Parathyroid adenoma (tissue), 2 donors: Measurements from ENCODE around the gene MAP3K8.
"Not testable (repeated sequence)": the region's sequence is repeated elsewhere in the genome, so short reads cannot be mapped to it uniquely, and the experiment has no call there.

ENCODE experiments used
- H2AFZ ChIP-seq: fragments of 300-600 bp; sonication (generic); one replicate; pipeline ENCODE4 v1.7.0; 2017; ENCODE audit warnings: antibody characterized with exemption, mild to moderate bottlenecking
- H3K27ac ChIP-seq: fragments of 300-600 bp; sonication (generic); one replicate; pipeline ENCODE4 v1.7.0; 2017
- H3K27me3 ChIP-seq: fragments of 300-600 bp; sonication (generic); one replicate; pipeline ENCODE4 v1.7.0; 2017; ENCODE audit warnings: low read length; ENCODE audit not compliant: control insufficient read depth, insufficient read depth
- H3K36me3 ChIP-seq: fragments of 300-600 bp; sonication (generic); one replicate; pipeline ENCODE4 v1.7.0; 2017; ENCODE audit warnings: low read length; ENCODE audit not compliant: control insufficient read depth, insufficient read depth
- H3K4me1 ChIP-seq: fragments of 300-600 bp; sonication (generic); one replicate; pipeline ENCODE4 v1.7.0; 2017; ENCODE audit warnings: control low read depth
- H3K4me2 ChIP-seq: fragments of 300-600 bp; sonication (generic); one replicate; pipeline ENCODE4 v1.7.0; 2017; ENCODE audit warnings: low read length
- H3K4me3 ChIP-seq: fragments of 300-600 bp; sonication (generic); one replicate; pipeline ENCODE4 v1.7.0; 2017; ENCODE audit warnings: low read depth, low read length
- H3K79me2 ChIP-seq: fragments of 300-600 bp; sonication (generic); one replicate; pipeline ENCODE4 v1.7.0; 2017; ENCODE audit warnings: control low read depth
- H3K9ac ChIP-seq: fragments of 300-600 bp; sonication (generic); one replicate; pipeline ENCODE4 v1.7.0; 2017; ENCODE audit warnings: mild to moderate bottlenecking
- H3K9me3 ChIP-seq: fragments of 300-600 bp; sonication (generic); one replicate; pipeline ENCODE4 v1.7.0; 2017; ENCODE audit warnings: low read length; ENCODE audit not compliant: control insufficient read depth
- CTCF ChIP-seq: fragments of 300-600 bp; sonication (generic); IDR thresholded peaks from one replicate; pipeline ENCODE4 v1.7.0; 2017; ENCODE audit warnings: antibody characterized with exemption, mild to moderate bottlenecking
- donor health status: primary hyperparathyroidism.

Gene MAP3K8

GRCh38 chr10:30476511-30477155 is 42.6 kb downstream of the MAP3K8 start:
- Histone ChIP-seq H3K27ac (no peak overlapping the region), H3K79me2 (no peaks in the 10 kb centered on the region), H3K9ac (no peak overlapping the region), H2AFZ (no peak overlapping the region), H3K36me3 (no peaks in the 10 kb centered on the region), H3K4me3 (no peak overlapping the region), H3K4me1 (no peaks in the 10 kb centered on the region), H3K9me3 (no peaks in the 10 kb centered on the region), H3K27me3 (no peaks in the 10 kb centered on the region), H3K4me2 (no peak overlapping the region)
- TF ChIP-seq CTCF, result no peak

- H3K4me2 ChIP-seq, H3K79me2 ChIP-seq, H3K4me3 ChIP-seq, H3K9me3 ChIP-seq, H3K36me3 ChIP-seq, H3K27me3 ChIP-seq, H3K27ac ChIP-seq, H2AFZ ChIP-seq, H3K4me1 ChIP-seq, H3K9ac ChIP-seq: not testable (repeated sequence)
Observed at GRCh38 chr10:30479513-30479912, 45.5 kb downstream of the MAP3K8 start.

GRCh38 chr10:30481603-30482002 is 47.6 kb downstream of the MAP3K8 start:
- H3K9ac ChIP-seq, result no peak overlapping the region
- H3K4me3 ChIP-seq, result no peak overlapping the region
- H3K4me2 ChIP-seq, result no peak overlapping the region
- H2AFZ ChIP-seq, result no peak overlapping the region
- no peak overlapping the region for H3K27ac ChIP-seq
- no peak for TF ChIP-seq CTCF
- H3K36me3 ChIP-seq, result no peaks in the 10 kb centered on the region
- no peaks in the 10 kb centered on the region for H3K79me2 ChIP-seq
- no peaks in the 10 kb centered on the region for H3K9me3 ChIP-seq
- H3K27me3 ChIP-seq, result no peaks in the 10 kb centered on the region
- no peaks in the 10 kb centered on the region for H3K4me1 ChIP-seq

GRCh38 chr10:30488316-30488715 is 54.3 kb downstream of the MAP3K8 start:
- Histone ChIP-seq H3K4me3 (no peak overlapping the region), H3K36me3 (no peaks in the 10 kb centered on the region), H2AFZ (no peak overlapping the region), H3K27me3 (no peaks in the 10 kb centered on the region), H3K4me1 (no peaks in the 10 kb centered on the region), H3K4me2 (no peak overlapping the region), H3K79me2 (no peaks in the 10 kb centered on the region), H3K9me3 (no peaks in the 10 kb centered on the region), H3K9ac (no peak overlapping the region), H3K27ac (no peak overlapping the region)
- TF ChIP-seq CTCF, result no peak

- Histone ChIP-seq H3K4me3 (no peak overlapping the region), H3K79me2 (no peaks in the 10 kb centered on the region), H3K4me1 (no peaks in the 10 kb centered on the region), H3K27ac (no peak overlapping the region), H3K27me3 (no peaks in the 10 kb centered on the region), H3K4me2 (no peak overlapping the region), H3K36me3 (no peaks in the 10 kb centered on the region), H2AFZ (no peak overlapping the region), H3K9me3 (no peaks in the 10 kb centered on the region), H3K9ac (no peak overlapping the region)
- TF ChIP-seq CTCF, result no peak
Observed at GRCh38 chr10:30489346-30489745, 55.4 kb downstream of the MAP3K8 start.
